Lower lobe of right lung (tissue), 2 donors: Measurements from ENCODE around the gene GMCL1. TPM values are rescaled to one million over a fixed set of nuclear protein-coding genes. Genes with fewer than 3 reads are reported as not detected.
"Not testable (repeated sequence)": the region's sequence is repeated elsewhere in the genome, so short reads cannot be mapped to it uniquely, and the experiment has no call there.

Experiments
- ATAC-seq, 2 donors: fragments of 200-7000 bp; cut with Tn5 transposase; one replicate each; pipeline ENCODE4 v1.9.1; 2020 to 2022; ENCODE audit warnings: mild to moderate bottlenecking in 2 of 2, moderate library complexity in 2 of 2
- DNase-seq: peaks from one replicate; pipeline ENCODE4 v3.0.0-alpha.2; 2020
- H3K27ac ChIP-seq: fragments of 200-600 bp; one replicate; pipeline ENCODE4 v1.8.0; 2022
- H3K27me3 ChIP-seq: fragments of 200-600 bp; one replicate; pipeline ENCODE4 v1.8.0; 2022; ENCODE audit warnings: low read depth
- H3K36me3 ChIP-seq: fragments of 200-600 bp; one replicate; pipeline ENCODE4 v1.8.0; 2022; ENCODE audit warnings: mild to moderate bottlenecking
- H3K4me1 ChIP-seq: fragments of 200-600 bp; one replicate; pipeline ENCODE4 v1.8.0; 2022
- H3K4me3 ChIP-seq: fragments of 200-600 bp; one replicate; pipeline ENCODE4 v1.8.0; 2022; ENCODE audit warnings: mild to moderate bottlenecking
- H3K9me3 ChIP-seq: fragments of 200-600 bp; one replicate; pipeline ENCODE4 v1.8.0; 2022
- CTCF ChIP-seq: fragments of 200-600 bp; IDR thresholded peaks from one replicate; pipeline ENCODE4 v1.8.0; 2022; ENCODE audit warnings: antibody characterized with exemption, mild to moderate bottlenecking
- intact Hi-C: fragments of 100-400 bp; cut with DNase I; formaldehyde crosslinking; loops from one replicate; pipeline ENCODE4 v1.11.0; 2022
- total RNA-seq: library from RNA; stranded (reverse); fragmentation: NEBNext Ultra II Directional; extraction: Animal tissue kit (Norgen Biotek cat#: 25700); gene quantifications from one replicate; pipeline ENCODE4 v1.2.1, GENCODE V29; 2021
- donor health status: DM: no; HTN: yes; CAD: no; lungs with severe emphysema.

Gene GMCL1
- total RNA-seq, 1 donor from 2014 or later = 13.3 TPM

GRCh38 chr2:69827796-69828540 lies 1.5 kb upstream of the GMCL1 start:
- DNase-seq (no peak), ATAC-seq (no peak)
- Histone ChIP-seq H3K27ac (no peak overlapping the region), H3K4me1 (peaks cover 32% of the 10 kb centered on the region), H3K36me3 (peaks cover 16% of the 10 kb centered on the region), H3K4me3 (no peak overlapping the region), H3K9me3 (no peaks in the 10 kb centered on the region), H3K27me3 (no peaks in the 10 kb centered on the region)
- intact Hi-C loops = no loop called here
- no peak for TF ChIP-seq CTCF

DNA sequence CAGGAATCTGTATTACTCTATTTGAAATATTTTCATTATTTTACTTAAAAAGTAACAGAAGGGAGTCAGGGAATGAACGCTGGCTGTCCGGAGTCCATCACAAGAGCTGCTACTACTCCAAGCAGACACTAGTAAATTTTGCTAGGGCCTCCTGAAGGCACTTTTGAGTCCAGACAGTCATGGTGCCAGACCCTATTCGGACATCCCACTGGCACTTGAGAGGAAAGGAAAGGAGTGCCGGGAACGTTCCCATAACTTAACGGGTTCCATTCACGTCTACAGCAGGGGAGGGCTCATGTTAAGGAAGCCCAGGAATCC lies 563 bp upstream of the GMCL1 start:
- ATAC-seq = no peak
- Histone ChIP-seq H3K36me3 (peaks cover 16% of the 10 kb centered on the region), H3K27ac (peak overlapping the region; percentile 97), H3K27me3 (no peaks in the 10 kb centered on the region), H3K9me3 (no peaks in the 10 kb centered on the region), H3K4me3 (peak overlapping the region; percentile 96), H3K4me1 (peaks cover 34% of the 10 kb centered on the region)
- no peak for TF ChIP-seq CTCF
- intact Hi-C loops = no loop called here
- no peak for DNase-seq

DNA sequence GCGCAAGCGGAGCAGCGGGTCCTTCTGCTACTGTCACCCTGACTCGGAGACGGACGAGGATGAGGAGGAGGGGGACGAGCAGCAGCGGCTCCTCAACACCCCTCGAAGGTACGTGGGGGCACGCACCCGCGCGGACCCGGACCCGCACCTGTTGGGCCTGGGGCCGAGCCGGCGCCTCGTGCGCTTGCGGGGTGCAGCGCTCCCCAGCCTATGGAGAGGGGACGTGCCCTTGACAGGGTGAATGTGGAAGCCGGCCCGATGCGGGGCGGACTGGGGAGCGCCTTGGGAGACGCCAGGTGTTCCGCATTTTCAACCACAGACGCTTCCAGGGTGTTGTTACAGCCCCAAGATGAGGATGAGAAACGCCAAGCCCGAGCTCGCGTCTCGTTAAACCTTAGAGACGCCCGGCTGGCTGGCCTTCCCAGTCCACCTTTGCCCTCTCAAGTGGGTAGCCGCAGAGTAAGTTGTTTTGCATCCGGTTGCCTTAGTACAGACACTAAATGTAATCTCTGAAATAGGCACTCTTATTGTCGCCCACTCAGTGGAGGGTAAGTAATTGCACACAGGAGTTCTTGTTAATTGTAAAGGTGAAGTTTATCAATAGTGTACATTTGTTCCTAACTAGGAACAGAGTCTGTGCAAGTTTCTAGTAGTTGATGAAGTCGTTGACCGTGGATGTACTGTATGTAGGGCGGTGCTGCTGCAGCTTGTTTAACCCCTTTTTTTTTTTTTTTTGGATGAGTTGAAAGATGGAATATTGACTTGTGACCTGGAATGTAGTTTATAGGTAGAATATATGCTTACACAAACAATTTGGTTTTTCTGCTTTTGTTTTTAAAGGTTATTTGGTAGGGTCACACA lies 815 bp downstream of the GMCL1 start:
- Histone ChIP-seq H3K27ac (peak overlapping the region; percentile 97), H3K4me1 (peaks cover 34% of the 10 kb centered on the region), H3K9me3 (no peaks in the 10 kb centered on the region), H3K36me3 (peaks cover 6% of the 10 kb centered on the region), H3K4me3 (peak overlapping the region; percentile 96), H3K27me3 (no peaks in the 10 kb centered on the region)
- ATAC-seq (peak; percentile 58 to 62), DNase-seq (peak; percentile 69)
- intact Hi-C loops = no loop called here
- no peak for TF ChIP-seq CTCF

GRCh38 chr2:69830906-69831241 lies 1.4 kb downstream of the GMCL1 start:
- intact Hi-C loops, H3K27ac ChIP-seq, H3K36me3 ChIP-seq, H3K27me3 ChIP-seq, H3K9me3 ChIP-seq, DNase-seq, ATAC-seq: not testable (repeated sequence)
- H3K4me3 ChIP-seq = peak overlapping the region; percentile 96
- peaks cover 34% of the 10 kb centered on the region for H3K4me1 ChIP-seq

- H3K27me3 ChIP-seq = no peaks in the 10 kb centered on the region
- no peaks in the 10 kb centered on the region for H3K36me3 ChIP-seq
- TF ChIP-seq CTCF = no peak
- no peaks in the 10 kb centered on the region for H3K9me3 ChIP-seq
- H3K4me1 ChIP-seq = peaks cover 34% of the 10 kb centered on the region
- H3K4me3 ChIP-seq = peak overlapping the region; percentile 96
- intact Hi-C loops = no loop called here
- DNase-seq (no peak), ATAC-seq (no peak)
- H3K27ac ChIP-seq = no peak overlapping the region
Measured at GRCh38 chr2:69831354-69831905, 2.0 kb downstream of the GMCL1 start.

- H3K4me3 ChIP-seq = no peak overlapping the region
- no peak for DNase-seq
- ATAC-seq = no peak
- H3K9me3 ChIP-seq = no peaks in the 10 kb centered on the region
- H3K36me3 ChIP-seq = no peaks in the 10 kb centered on the region
- H3K27ac ChIP-seq = no peak overlapping the region
- H3K27me3 ChIP-seq = no peaks in the 10 kb centered on the region
- peaks cover 31% of the 10 kb centered on the region for H3K4me1 ChIP-seq
- TF ChIP-seq CTCF = no peak
- intact Hi-C loops = no loop called here
Measured at GRCh38 chr2:69833752-69834151, 4.3 kb downstream of the GMCL1 start.
